ENCODE data around the gene NDUFAF4. TPM values are rescaled to one million over a fixed set of nuclear protein-coding genes. Genes with fewer than 3 reads are reported as not detected.
A peak's percentile ranks its signal among the peaks of the same experiment; 100 is the strongest.

Gene NDUFAF4
- total and polyA plus RNA-seq, 2 experiments from 2014 or later = 35.1 to 233 TPM

DNA sequence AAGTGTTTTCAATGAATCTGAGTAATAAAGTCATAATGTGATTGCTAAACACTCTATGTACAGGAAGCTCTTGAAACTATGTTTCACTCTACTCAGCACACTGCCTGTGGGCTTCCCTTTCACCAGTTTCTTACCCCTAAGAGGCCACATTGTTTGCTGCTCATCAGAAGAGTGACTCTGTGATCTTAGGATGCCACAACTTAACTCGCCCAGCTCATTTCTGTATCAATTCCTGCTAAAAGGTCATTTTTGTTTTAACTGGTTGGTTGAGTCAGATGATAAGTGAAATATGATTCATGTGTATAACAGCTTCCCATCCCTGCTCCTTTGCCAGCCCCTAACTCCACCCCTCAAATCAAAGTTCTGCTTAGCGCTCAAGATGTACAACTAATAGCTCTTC lies 9.8 kb upstream of the NDUFAF4 start:
- Mint-ChIP-seq H3K4me3 (no peak overlapping the region), H3K27me3 (ENCODE audit: insufficient read depth, low read depth, poor library complexity) (no peaks in the 10 kb centered on the region), H3K27ac (no peak overlapping the region), H3K36me3 (ENCODE audit: low read depth) (no peaks in the 10 kb centered on the region), H3K4me1 (peaks cover 7% of the 10 kb centered on the region), H3K9me3 (no peaks in the 10 kb centered on the region)
- Histone ChIP-seq H3F3A (replicated peaks; ENCODE audit: low read depth) (no peaks in the 10 kb centered on the region), H3K27me3 (ENCODE audit: insufficient read depth) (no peaks in the 10 kb centered on the region), H2AFZ (no peak overlapping the region), H3K36me3 (ENCODE audit: insufficient read depth) (no peaks in the 10 kb centered on the region), H4K20me1 (replicated peaks; ENCODE audit: insufficient read depth) (no peaks in the 10 kb centered on the region), H3K4me2 (no peak overlapping the region), H3K27ac (ENCODE audit: low read depth) (no peak overlapping the region), H3K4me3 (no peak overlapping the region), H3K4me1 (ENCODE audit: insufficient read depth) (no peaks in the 10 kb centered on the region), H3K79me2 (replicated peaks; ENCODE audit: insufficient read depth) (no peaks in the 10 kb centered on the region), H3K9me2 (ENCODE audit: insufficient read depth) (no peaks in the 10 kb centered on the region)
- DNase-seq (ENCODE audit: low spot score) (no peak), ATAC-seq (no peak)
- TF ChIP-seq EZH2phosphoT487 (IDR thresholded peaks at IDR 0.05; ENCODE audit: unreplicated experiment) (no peak), ZNF331 (CRISPR knock-in tag; IDR thresholded peaks at IDR 0.05; ENCODE audit: low read depth) (no peak)
- TF ChIP-seq, protein P1, sequence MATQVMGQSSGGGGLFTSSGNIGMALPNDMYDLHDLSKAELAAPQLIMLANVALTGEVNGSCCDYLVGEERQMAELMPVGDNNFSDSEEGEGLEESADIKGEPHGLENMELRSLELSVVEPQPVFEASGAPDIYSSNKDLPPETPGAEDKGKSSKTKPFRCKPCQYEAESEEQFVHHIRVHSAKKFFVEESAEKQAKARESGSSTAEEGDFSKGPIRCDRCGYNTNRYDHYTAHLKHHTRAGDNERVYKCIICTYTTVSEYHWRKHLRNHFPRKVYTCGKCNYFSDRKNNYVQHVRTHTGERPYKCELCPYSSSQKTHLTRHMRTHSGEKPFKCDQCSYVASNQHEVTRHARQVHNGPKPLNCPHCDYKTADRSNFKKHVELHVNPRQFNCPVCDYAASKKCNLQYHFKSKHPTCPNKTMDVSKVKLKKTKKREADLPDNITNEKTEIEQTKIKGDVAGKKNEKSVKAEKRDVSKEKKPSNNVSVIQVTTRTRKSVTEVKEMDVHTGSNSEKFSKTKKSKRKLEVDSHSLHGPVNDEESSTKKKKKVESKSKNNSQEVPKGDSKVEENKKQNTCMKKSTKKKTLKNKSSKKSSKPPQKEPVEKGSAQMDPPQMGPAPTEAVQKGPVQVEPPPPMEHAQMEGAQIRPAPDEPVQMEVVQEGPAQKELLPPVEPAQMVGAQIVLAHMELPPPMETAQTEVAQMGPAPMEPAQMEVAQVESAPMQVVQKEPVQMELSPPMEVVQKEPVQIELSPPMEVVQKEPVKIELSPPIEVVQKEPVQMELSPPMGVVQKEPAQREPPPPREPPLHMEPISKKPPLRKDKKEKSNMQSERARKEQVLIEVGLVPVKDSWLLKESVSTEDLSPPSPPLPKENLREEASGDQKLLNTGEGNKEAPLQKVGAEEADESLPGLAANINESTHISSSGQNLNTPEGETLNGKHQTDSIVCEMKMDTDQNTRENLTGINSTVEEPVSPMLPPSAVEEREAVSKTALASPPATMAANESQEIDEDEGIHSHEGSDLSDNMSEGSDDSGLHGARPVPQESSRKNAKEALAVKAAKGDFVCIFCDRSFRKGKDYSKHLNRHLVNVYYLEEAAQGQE (IDR thresholded peaks at IDR 0.05; ENCODE audit: unreplicated experiment) = no peak

DNA sequence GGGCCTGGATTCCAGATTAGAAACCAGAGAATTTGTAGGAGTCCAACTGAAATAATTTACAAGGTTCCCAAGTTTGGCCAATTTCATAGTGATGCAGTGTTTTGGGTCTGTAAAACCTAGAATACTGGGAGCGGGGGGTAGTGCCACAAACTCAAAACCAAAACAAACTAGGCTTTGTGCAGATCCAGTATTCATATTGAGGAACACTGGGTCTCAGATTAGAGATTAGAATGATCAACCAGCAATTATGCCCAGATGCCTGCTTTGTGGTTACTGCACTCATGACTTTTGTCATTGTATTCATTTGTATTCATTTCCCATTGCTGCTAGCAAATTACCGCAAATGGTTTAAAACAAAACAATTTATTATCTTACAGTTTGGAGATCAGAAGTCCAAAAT lies 3.2 kb upstream of the NDUFAF4 start:
- Mint-ChIP-seq H3K27me3 (ENCODE audit: insufficient read depth, low read depth, poor library complexity) (peaks cover 2% of the 10 kb centered on the region), H3K36me3 (ENCODE audit: low read depth) (peaks cover 8% of the 10 kb centered on the region), H3K9me3 (no peaks in the 10 kb centered on the region), H3K4me1 (peaks cover 15% of the 10 kb centered on the region), H3K4me3 (no peak overlapping the region), H3K27ac (no peak overlapping the region)
- DNase-seq (ENCODE audit: low spot score) (no peak), ATAC-seq (no peak)
- peak overlapping the region; percentile 9; the same call in 1 of the 2 replicates for H2AFZ ChIP-seq
- no peak overlapping the region for H3K4me3 ChIP-seq
- no peak overlapping the region for H3K27ac ChIP-seq (ENCODE audit: low read depth)
- peaks cover 15% of the 10 kb centered on the region for H3K79me2 ChIP-seq (replicated peaks; ENCODE audit: insufficient read depth)
- H3K4me1 ChIP-seq (ENCODE audit: insufficient read depth) = 0 out of 2 replicates have a peak, but pooled peaks cover 4% of the 10 kb centered on the region
- H3K4me2 ChIP-seq = no peak overlapping the region
- H3K9me2 ChIP-seq (ENCODE audit: insufficient read depth) = no peaks in the 10 kb centered on the region
- no peaks in the 10 kb centered on the region for H3F3A ChIP-seq (replicated peaks; ENCODE audit: low read depth)
- peaks cover under 1% of the 10 kb centered on the region; the same call in 1 of the 2 replicates for H4K20me1 ChIP-seq (replicated peaks; ENCODE audit: insufficient read depth)
- H3K27me3 ChIP-seq (ENCODE audit: insufficient read depth) = no peaks in the 10 kb centered on the region
- H3K36me3 ChIP-seq (ENCODE audit: insufficient read depth) = peaks cover 2% of the 10 kb centered on the region; the same call in 1 of the 2 replicates
- TF ChIP-seq EZH2phosphoT487 (IDR thresholded peaks at IDR 0.05; ENCODE audit: unreplicated experiment) (no peak), CREB1 (CRISPR knock-in tag; IDR thresholded peaks at IDR 0.05; ENCODE audit: low read depth) (no peak), POLR2AphosphoS5 (IDR thresholded peaks at IDR 0.05; ENCODE audit: low read depth) (no peak), JUNB (IDR thresholded peaks at IDR 0.05; ENCODE audit: unreplicated experiment) (no peak), ZNF114 (CRISPR knock-in tag; IDR thresholded peaks at IDR 0.05) (no peak)
- TF ChIP-seq, protein P2, sequence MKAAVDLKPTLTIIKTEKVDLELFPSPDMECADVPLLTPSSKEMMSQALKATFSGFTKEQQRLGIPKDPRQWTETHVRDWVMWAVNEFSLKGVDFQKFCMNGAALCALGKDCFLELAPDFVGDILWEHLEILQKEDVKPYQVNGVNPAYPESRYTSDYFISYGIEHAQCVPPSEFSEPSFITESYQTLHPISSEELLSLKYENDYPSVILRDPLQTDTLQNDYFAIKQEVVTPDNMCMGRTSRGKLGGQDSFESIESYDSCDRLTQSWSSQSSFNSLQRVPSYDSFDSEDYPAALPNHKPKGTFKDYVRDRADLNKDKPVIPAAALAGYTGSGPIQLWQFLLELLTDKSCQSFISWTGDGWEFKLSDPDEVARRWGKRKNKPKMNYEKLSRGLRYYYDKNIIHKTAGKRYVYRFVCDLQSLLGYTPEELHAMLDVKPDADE (IDR thresholded peaks at IDR 0.05) = no peak
- TF ChIP-seq, protein P3, sequence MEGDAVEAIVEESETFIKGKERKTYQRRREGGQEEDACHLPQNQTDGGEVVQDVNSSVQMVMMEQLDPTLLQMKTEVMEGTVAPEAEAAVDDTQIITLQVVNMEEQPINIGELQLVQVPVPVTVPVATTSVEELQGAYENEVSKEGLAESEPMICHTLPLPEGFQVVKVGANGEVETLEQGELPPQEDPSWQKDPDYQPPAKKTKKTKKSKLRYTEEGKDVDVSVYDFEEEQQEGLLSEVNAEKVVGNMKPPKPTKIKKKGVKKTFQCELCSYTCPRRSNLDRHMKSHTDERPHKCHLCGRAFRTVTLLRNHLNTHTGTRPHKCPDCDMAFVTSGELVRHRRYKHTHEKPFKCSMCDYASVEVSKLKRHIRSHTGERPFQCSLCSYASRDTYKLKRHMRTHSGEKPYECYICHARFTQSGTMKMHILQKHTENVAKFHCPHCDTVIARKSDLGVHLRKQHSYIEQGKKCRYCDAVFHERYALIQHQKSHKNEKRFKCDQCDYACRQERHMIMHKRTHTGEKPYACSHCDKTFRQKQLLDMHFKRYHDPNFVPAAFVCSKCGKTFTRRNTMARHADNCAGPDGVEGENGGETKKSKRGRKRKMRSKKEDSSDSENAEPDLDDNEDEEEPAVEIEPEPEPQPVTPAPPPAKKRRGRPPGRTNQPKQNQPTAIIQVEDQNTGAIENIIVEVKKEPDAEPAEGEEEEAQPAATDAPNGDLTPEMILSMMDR (conservative IDR thresholded peaks at IDR 0.05; ENCODE audit: low read depth in 2 of 2) = no peak
- TF ChIP-seq, protein P4, sequence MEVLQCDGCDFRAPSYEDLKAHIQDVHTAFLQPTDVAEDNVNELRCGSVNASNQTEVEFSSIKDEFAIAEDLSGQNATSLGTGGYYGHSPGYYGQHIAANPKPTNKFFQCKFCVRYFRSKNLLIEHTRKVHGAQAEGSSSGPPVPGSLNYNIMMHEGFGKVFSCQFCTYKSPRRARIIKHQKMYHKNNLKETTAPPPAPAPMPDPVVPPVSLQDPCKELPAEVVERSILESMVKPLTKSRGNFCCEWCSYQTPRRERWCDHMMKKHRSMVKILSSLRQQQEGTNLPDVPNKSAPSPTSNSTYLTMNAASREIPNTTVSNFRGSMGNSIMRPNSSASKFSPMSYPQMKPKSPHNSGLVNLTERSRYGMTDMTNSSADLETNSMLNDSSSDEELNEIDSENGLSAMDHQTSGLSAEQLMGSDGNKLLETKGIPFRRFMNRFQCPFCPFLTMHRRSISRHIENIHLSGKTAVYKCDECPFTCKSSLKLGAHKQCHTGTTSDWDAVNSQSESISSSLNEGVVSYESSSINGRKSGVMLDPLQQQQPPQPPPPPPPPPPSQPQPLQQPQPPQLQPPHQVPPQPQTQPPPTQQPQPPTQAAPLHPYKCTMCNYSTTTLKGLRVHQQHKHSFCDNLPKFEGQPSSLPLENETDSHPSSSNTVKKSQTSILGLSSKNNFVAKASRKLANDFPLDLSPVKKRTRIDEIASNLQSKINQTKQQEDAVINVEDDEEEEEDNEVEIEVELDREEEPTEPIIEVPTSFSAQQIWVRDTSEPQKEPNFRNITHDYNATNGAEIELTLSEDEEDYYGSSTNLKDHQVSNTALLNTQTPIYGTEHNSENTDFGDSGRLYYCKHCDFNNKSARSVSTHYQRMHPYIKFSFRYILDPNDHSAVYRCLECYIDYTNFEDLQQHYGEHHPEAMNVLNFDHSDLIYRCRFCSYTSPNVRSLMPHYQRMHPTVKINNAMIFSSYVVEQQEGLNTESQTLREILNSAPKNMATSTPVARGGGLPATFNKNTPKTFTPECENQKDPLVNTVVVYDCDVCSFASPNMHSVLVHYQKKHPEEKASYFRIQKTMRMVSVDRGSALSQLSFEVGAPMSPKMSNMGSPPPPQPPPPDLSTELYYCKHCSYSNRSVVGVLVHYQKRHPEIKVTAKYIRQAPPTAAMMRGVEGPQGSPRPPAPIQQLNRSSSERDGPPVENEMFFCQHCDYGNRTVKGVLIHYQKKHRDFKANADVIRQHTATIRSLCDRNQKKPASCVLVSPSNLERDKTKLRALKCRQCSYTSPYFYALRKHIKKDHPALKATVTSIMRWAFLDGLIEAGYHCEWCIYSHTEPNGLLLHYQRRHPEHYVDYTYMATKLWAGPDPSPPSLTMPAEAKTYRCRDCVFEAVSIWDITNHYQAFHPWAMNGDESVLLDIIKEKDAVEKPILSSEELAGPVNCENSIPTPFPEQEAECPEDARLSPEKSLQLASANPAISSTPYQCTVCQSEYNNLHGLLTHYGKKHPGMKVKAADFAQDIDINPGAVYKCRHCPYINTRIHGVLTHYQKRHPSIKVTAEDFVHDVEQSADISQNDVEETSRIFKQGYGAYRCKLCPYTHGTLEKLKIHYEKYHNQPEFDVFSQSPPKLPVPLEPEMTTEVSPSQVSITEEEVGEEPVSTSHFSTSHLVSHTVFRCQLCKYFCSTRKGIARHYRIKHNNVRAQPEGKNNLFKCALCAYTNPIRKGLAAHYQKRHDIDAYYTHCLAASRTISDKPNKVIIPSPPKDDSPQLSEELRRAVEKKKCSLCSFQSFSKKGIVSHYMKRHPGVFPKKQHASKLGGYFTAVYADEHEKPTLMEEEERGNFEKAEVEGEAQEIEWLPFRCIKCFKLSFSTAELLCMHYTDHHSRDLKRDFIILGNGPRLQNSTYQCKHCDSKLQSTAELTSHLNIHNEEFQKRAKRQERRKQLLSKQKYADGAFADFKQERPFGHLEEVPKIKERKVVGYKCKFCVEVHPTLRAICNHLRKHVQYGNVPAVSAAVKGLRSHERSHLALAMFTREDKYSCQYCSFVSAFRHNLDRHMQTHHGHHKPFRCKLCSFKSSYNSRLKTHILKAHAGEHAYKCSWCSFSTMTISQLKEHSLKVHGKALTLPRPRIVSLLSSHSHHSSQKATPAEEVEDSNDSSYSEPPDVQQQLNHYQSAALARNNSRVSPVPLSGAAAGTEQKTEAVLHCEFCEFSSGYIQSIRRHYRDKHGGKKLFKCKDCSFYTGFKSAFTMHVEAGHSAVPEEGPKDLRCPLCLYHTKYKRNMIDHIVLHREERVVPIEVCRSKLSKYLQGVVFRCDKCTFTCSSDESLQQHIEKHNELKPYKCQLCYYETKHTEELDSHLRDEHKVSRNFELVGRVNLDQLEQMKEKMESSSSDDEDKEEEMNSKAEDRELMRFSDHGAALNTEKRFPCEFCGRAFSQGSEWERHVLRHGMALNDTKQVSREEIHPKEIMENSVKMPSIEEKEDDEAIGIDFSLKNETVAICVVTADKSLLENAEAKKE (CRISPR knock-in tag; IDR thresholded peaks at IDR 0.05) = no peak
